GM12891 (cell line): Measurements from ENCODE around the gene ZBTB47.

Source experiments
- DNase-seq: peaks from one replicate; pipeline ENCODE4 v3.0.0; 2011; ENCODE audit warnings: low spot score; ENCODE audit not compliant: insufficient read length
- FAIRE-seq: peaks from 2 replicates; lab custom pipeline; 2011; peaks lifted over from hg19 to GRCh38; lab: Jason Lieb, UNC
- PAX5 ChIP-seq: IDR thresholded peaks from 2 replicates; pipeline ENCODE4 v1.6.1; 2011; ENCODE audit warnings: low read length, moderate library complexity, mild to moderate bottlenecking; ENCODE audit not compliant: insufficient read depth, severe bottlenecking
- POLR2A ChIP-seq: IDR thresholded peaks from 2 replicates; pipeline ENCODE4 v1.6.1; 2011; ENCODE audit warnings: low read depth, low read length, control low read depth
- POLR2AphosphoS5 ChIP-seq: IDR thresholded peaks from 2 replicates; pipeline ENCODE4 v1.6.1; 2011; ENCODE audit warnings: low read depth, low read length, control low read depth
- POU2F2 ChIP-seq: IDR thresholded peaks from 2 replicates; pipeline ENCODE4 v1.6.1; 2011; ENCODE audit warnings: low read depth, mild to moderate bottlenecking, control low read depth, low read length, moderate library complexity
- SPI1 ChIP-seq: IDR thresholded peaks from 2 replicates; pipeline ENCODE4 v1.6.1; 2011; ENCODE audit warnings: low read depth, low read length, control low read depth
- TAF1 ChIP-seq: IDR thresholded peaks from 2 replicates; pipeline ENCODE4 v1.6.1; 2011; ENCODE audit warnings: low read depth, low read length, control low read depth

ZBTB47 gene

DNA sequence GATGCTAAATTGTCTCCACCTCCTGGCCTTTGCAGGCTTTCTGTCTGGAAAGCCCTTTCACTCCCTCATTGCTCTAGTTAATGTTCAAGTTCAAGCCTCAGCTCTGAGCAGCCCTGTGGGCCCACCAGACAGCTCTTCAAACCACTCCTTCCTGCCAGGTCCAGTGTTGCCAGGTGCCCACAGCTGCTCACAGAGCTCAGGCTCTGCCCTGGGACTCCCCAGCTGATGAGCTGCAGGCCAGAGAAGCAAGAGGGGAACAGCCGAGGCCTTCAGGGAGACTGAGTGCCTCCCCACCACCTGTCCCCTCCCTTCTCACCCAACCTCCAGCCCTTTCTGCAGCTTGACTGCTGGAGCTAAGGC is 1.3 kb upstream of the ZBTB47 start:
- no peak for TF ChIP-seq SPI1
- TF ChIP-seq TAF1, result no peak
- TF ChIP-seq POLR2A, result no peak
- TF ChIP-seq POU2F2, result no peak
- no peak for TF ChIP-seq PAX5
- no peak for TF ChIP-seq POLR2AphosphoS5
- FAIRE-seq (peak; percentile 38), DNase-seq (no peak)

GRCh38 chr3:42652611-42653302 is 740 bp upstream of the ZBTB47 start:
- FAIRE-seq, result peak; percentile 81
- DNase-seq, result peak; percentile 30
- no peak for TF ChIP-seq PAX5
- TF ChIP-seq TAF1, result no peak
- no peak for TF ChIP-seq POU2F2
- no peak for TF ChIP-seq POLR2AphosphoS5
- peak; percentile 79 for TF ChIP-seq SPI1
- TF ChIP-seq POLR2A, result no peak

GRCh38 chr3:42653303-42653559 is 266 bp upstream of the ZBTB47 start:
- FAIRE-seq, result peak; percentile 35
- DNase-seq, result no peak
- TF ChIP-seq SPI1, result no peak
- no peak for TF ChIP-seq POLR2AphosphoS5
- no peak for TF ChIP-seq POLR2A
- TF ChIP-seq TAF1, result no peak
- no peak for TF ChIP-seq POU2F2
- no peak for TF ChIP-seq PAX5

DNA sequence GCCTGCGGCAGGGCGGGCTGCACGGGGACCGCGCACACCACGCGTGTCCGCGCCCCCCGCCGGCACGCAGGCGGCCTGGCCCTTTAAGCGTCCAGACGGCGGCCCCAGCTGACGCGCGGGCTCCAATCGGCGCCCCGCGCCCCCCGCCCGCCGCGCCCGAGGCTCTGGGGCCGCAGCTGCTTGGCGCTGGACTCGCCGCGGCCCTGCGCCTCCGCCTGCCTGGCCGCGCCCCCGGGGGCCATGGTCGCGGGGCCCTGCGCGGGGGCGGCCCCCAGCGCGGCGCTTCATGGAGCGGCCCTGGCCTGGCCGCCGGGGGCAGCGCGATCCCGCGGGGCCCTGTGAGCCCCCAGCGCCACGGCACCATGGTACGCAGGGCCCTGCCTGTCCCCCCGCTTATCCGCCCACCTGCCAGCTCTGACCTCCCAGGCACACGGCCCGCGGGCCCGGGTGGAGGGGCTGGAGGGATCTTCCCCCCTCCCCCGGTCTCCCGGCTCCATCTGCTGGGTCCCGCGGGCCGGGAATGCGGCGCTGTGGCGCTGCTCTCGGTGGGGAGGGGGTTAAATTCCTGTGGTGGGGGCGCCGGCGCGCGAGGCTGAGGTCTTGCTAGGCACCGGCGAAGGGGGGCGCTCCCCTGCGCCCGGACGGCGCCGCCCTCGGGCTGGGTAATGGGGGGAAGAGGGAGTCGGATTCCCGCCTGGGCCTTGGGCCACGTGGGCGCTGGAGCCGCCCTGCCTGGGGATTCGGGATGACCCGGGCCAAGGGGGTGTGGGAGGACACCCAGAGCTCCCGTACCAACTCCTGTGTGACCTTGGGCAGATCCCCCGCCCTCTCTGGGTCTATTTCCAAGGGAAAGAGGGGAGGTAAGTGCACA is 1.1 kb downstream of the ZBTB47 start:
- FAIRE-seq (no peak), DNase-seq (peak; percentile 48)
- TF ChIP-seq POLR2AphosphoS5, result no peak
- no peak for TF ChIP-seq TAF1
- no peak for TF ChIP-seq PAX5
- no peak for TF ChIP-seq SPI1
- TF ChIP-seq POLR2A, result no peak

DNA sequence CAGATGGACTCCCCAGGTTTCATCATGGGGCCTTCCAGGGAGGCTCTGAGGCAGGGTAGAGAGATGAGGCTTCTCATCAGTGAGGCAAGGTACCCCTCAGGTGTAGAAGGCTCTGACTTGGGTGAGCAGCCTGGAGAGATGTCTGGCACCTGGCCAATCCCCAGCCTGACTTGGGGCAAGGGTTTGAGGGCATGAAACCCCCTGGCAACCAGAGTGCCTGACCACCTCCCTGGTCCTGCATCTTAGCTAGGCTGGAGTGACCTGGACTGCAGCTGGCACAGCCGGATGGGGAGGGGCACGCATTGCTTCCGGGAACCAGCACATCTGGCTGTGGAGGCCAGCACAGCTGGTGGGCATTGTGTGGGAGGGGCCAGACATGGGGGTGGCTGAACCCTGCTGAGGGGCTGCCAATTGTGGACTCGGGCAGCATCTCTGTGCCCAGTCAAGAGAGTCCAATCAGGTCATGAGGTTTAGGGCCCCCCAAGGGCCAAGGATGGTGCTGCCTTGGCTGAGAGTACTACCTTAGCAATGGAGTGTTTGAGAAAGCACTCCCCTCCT is 1.9 kb downstream of the ZBTB47 start:
- DNase-seq (no peak), FAIRE-seq (no peak)

DNA sequence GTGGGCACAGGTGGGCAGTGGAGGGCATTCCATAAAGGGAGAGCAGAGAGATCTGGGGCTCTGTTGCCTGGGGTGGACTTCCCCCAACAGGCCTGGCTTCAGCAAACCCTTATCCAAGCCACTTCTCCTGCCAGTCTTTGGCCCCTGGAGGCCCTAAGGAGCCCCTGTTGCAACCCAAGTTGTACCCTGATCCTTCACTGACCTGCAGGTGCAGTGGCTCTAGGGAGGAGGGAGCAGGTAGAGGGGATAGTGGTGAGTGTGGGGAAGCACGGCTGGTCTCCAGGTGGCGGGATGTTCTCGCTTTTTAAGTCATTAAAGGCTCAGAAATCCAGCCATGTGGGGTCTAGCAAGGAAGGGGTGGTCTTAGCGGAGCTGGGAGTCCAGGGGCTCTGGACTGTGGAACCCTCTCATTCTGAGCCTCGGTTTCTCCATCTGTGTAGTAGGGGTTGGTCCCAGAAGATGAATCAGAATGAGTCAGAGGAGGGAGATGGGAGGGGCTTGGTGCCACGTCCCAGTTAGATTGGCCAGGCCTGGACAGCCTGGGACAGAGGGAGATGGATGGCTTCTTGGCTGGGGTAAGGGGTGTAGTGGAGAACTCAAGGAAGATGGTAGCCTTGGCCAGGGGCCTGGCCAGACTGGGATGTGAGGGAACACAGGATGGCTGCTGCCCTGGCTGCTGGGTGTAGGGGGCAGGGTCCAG is 2.6 kb downstream of the ZBTB47 start:
- no peak for DNase-seq
- no peak for TF ChIP-seq SPI1
- TF ChIP-seq POLR2AphosphoS5, result no peak
- no peak for TF ChIP-seq POLR2A
- no peak for TF ChIP-seq PAX5
- no peak for TF ChIP-seq POU2F2
- TF ChIP-seq TAF1, result no peak
- no peak for FAIRE-seq

More for the DNA sequence above, 1.9 kb downstream of the ZBTB47 start:
- TF ChIP-seq PAX5, result no peak
- TF ChIP-seq TAF1, result no peak
- TF ChIP-seq POLR2A, result no peak
- TF ChIP-seq POU2F2, result no peak
- TF ChIP-seq POLR2AphosphoS5, result no peak
- TF ChIP-seq SPI1, result no peak

GRCh38 chr3:42656680-42657610 is 3.4 kb downstream of the ZBTB47 start:
- FAIRE-seq (no peak), DNase-seq (no peak)
- TF ChIP-seq POLR2A, result no peak
- no peak for TF ChIP-seq PAX5
- TF ChIP-seq TAF1, result no peak
- TF ChIP-seq POLR2AphosphoS5, result no peak
- TF ChIP-seq SPI1, result no peak
- TF ChIP-seq POU2F2, result no peak

GRCh38 chr3:42657675-42658074 is 4.2 kb downstream of the ZBTB47 start:
- FAIRE-seq, result no peak
- DNase-seq, result no peak
- TF ChIP-seq TAF1 (no peak), PAX5 (no peak), SPI1 (no peak), POU2F2 (no peak), POLR2AphosphoS5 (no peak), POLR2A (no peak)
